GM19397 (cell line): ENCODE measurements around the gene NUP214.
A peak's percentile ranks its signal among the peaks of the same experiment; 100 is the strongest.
"Not testable (repeated sequence)": the region's sequence is repeated elsewhere in the genome, so short reads cannot be mapped to it uniquely, and the experiment has no call there.

ENCODE experiments used
- ATAC-seq: cut with Tn5 transposase; IDR thresholded peaks from one replicate; pipeline ENCODE4 v1.9.1; 2021; ENCODE audit warnings: mild to moderate bottlenecking, moderate library complexity; ENCODE audit not compliant: unreplicated experiment

The NUP214 gene

DNA sequence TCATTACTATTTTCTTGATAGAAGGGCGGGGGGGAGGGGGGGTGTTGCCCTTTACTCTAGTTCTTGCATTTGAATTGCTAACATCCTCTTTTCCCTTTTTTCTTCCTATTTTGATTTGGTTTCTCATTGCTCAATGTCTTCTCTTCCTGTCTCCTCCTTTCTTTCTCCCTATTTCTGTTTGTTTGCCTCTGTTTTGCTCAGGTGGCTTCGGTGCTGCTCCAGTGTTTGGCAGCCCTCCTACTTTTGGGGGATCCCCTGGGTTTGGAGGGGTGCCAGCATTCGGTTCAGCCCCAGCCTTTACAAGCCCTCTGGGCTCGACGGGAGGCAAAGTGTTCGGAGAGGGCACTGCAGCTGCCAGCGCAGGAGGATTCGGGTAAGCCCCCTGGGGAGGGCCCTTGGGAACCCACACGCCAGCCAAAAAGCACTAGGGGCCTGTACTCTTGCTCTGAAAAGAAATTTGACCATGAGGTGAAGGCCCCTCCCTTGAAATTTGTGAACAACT, 102.6 kb downstream of the NUP214 start:
- no peak for ATAC-seq

- ATAC-seq = no peak
Observed at GRCh38 chr9:131228988-131229387, 103.6 kb downstream of the NUP214 start.

- ATAC-seq = no peak
Observed at GRCh38 chr9:131233556-131233955, 108.2 kb downstream of the NUP214 start.

DNA sequence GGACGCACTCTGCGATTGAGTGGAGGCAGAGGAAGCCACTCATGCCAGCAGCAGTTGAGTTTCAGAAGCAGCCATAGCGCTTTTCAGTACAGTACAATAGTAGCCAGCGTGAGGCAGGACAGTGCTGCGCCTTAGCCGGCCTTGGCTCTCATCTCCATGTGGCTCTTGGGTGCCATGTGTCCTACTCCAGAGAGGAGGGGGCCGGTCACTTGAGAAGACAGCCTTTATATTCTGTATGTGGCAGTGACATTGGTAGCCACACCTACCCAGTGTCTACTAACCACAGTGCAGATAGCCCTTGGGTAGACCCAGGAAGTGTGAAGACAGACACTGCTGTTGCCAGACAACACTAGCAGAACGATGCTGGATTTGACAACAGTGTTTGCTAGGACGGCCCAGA, 108.6 kb downstream of the NUP214 start:
- ATAC-seq = no peak

DNA sequence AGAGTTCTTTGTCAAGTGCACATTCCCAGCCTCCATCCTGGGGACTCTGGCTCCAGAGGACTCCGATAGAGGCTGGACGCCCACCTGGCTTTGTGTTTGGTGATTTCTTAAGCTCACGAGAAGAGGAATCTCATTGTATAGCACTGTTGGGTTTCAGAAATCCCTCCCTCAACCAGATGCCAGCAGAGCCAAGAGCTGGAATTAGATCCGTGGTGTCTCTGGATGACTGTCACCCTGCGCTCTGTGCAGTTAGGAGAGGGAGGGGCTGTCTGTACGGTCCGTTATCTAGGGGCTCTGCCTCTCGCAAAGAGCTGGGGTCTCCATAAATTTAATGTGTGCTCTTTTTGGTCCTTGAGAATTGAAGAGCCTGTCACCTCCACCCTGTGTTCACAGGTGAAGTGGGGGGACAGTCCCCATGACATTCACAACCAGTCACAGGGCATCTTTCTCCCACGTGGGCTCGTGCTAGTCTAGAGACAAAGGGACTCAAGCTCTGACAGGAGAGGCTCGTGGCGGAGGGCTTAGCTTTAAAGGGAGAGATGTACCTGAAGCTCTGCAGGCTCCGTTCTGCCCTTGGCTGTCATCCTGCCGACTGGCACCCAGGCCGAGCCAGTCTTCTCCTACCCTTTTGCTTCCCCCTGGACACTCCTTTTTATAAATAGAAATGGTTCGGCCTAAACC, 109.6 kb downstream of the NUP214 start:
- ATAC-seq = no peak

DNA sequence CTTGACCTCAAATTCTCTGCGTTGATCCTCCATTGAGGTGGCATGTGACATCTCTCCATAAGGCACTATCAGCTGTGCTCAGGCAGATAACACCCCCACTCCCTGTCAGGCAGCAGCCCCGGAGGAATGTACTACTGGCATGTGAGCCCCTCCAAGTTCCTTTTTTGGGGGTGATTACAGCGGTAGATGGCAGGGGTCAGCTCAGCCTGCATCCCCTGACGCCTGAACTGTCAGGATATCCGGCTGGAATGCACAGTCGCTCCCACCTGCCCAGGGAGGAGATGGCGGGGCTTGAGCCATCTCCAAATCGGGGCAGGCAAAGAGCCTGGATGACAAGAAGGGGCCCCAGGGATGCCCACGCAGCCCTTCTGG, 110.1 kb downstream of the NUP214 start:
- no peak for ATAC-seq

GRCh38 chr9:131236161-131236560, 110.8 kb downstream of the NUP214 start:
- no peak for ATAC-seq

GRCh38 chr9:131236761-131237160, 111.4 kb downstream of the NUP214 start:
- ATAC-seq = no peak

- no peak for ATAC-seq
Observed at GRCh38 chr9:131237291-131237690, 111.9 kb downstream of the NUP214 start.

- ATAC-seq = peak; percentile 73
Observed at GRCh38 chr9:131237931-131238401, 112.6 kb downstream of the NUP214 start.

DNA sequence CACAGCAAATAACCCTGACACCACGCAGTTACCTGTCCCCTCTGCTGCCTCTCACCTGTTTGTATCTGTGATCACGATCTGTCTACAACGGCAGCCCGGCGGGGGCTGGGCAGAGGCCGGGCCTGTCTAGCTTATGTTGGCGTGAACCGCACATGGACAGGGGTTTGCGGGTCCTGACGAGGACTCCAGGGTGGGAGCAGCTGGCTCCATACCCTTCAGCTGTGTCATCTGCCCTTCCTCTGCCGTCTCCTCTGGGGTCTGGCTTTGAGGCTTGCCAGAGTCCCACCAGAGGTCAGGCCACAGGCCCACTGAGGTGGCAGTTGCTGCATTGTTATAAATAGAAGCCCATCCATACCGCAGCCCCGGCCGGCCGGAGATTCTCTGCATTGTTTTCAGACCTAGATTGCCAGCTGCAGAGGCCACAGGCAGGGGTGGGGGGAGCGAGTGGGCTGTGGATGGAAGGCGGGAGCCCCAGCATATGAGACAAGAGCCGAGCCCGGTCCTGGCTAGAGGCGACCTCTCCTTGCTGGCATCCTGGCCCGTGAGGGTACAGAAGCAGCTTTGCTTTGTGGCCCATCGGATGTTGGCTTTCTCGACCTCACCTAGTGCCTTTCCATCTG, 113.1 kb downstream of the NUP214 start:
- ATAC-seq = no peak

DNA sequence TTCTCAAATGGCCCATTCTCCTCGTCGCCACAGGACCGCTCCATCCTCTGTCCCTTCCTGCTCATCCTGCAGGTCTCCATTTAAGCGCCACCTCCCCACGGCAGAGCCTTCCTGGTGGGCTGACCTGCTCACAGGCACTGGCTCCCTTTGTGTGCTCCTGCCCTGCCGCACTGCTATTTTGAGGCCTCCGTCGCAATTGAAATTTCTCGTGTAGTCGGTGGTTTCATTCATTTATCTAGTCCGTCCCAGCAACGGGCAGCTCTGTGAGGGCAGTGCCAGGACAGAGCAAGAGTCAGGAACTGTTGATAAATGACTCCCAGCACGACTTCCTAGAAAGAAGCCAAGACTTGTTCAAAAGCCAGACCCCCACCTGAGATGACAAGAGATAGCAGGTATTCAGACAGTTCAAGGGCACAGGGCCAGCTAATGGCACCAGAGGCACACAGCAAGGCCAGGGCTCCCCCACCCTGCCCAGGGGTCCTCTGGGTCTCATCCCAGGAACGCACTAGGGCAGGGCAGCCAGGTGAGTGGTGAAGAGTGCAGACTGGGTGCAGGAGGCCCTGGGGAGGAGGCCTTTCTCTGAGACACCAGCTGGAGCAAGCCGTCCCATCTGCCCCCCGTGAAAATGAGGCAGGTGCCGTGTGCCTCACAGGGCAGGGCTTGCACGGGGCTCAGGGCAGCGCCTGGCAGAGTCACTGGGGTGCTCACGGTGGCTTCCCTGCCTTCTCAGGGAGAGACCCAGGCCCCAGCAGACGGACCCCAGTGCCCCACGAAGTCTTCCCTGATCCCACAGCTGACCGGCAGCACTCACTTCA, 114.0 kb downstream of the NUP214 start:
- no peak for ATAC-seq

GRCh38 chr9:131240047-131240921, 114.9 kb downstream of the NUP214 start:
- no peak for ATAC-seq

- ATAC-seq = not testable (repeated sequence)
Observed at GRCh38 chr9:131244331-131244730, 118.9 kb downstream of the NUP214 start.

DNA sequence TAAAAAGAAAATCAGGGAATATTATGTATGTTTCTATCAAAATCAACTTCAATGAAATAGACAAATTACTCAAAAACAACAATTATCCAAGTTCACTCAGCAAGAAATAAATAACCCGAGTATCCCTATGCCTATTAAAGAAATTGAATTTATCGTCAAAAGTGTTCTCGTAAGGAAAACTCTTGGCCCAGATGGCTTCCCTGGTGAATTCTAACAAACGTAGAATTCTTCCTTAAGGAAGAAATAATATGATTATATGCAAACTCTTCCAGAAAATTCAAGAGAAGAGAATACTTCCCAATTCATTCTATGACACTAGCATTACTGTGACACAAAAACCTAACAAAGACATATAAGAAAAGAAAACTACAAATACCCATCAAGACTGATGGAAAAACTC, 121.2 kb downstream of the NUP214 start:
- no peak for ATAC-seq

GRCh38 chr9:131252120-131252519, 126.7 kb downstream of the NUP214 start:
- ATAC-seq = peak; percentile 1

GRCh38 chr9:131253891-131254491, 128.6 kb downstream of the NUP214 start:
- ATAC-seq = no peak

DNA sequence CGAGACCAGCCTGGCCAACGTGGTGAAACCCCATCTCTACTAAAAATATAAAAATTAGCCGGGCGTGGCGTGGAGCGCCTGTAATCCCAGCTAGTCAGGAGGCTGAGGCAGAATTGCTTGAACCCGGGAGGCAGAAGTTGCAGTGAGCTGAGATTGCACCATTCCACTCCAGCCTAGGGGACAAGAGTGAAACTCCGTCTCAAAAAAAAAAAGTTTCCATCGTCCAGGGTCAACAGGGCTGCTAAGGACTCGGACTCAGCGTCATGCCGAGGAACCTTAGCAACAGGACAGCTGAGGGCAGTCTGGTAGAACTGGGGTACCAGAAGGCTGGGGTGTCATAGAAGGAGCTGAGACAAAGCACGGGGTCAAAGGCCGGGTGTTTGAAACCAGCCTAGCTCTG, 129.2 kb downstream of the NUP214 start:
- no peak for ATAC-seq

- ATAC-seq = no peak
Observed at GRCh38 chr9:131255676-131256197, 130.4 kb downstream of the NUP214 start.
